Uterus (tissue), 2 donors: ENCODE results near the gene MTCL1.

Source experiments
- POLR2A ChIP-seq, 2 donors: fragments of 450-650 bp; IDR thresholded peaks; one replicate each; pipeline ENCODE4 v1.6.1; 2016; ENCODE audit warnings: antibody characterized with exemption in 2 of 2, mild to moderate bottlenecking in 1 of 2, moderate library complexity in 1 of 2
- TF ChIP-seq, protein P1 (sequence below), 4 experiments: fragments of 200-600 bp in 2 of 4; fragments of 450-650 bp in 2 of 4; sonication (generic) in 2 of 4; IDR thresholded peaks; one replicate each; pipeline ENCODE4 v1.5.1; 2016 to 2019; ENCODE audit warnings: antibody characterized with exemption in 4 of 4, mild to moderate bottlenecking in 2 of 4, moderate library complexity in 1 of 4

DNA sequence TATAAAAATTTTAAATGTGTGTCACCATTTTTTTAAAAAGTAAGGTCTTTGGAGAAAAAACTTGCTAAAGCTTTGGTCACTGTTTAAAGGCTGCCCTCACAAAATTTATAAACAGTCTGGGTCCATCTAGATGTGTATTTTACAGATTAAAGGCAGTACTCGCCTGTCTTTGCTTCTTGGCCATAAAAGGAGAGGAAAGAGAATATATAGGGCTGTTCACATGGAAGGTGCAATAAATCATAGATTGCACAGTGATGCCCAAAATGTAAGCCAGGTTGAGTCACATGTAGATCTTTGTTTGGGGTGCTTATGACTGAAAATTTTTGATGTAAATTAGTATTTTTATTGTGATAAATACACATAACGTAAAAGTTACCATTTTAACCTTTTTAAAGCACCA lies 55.6 kb downstream of the MTCL1 start:
- TF ChIP-seq, protein P1, sequence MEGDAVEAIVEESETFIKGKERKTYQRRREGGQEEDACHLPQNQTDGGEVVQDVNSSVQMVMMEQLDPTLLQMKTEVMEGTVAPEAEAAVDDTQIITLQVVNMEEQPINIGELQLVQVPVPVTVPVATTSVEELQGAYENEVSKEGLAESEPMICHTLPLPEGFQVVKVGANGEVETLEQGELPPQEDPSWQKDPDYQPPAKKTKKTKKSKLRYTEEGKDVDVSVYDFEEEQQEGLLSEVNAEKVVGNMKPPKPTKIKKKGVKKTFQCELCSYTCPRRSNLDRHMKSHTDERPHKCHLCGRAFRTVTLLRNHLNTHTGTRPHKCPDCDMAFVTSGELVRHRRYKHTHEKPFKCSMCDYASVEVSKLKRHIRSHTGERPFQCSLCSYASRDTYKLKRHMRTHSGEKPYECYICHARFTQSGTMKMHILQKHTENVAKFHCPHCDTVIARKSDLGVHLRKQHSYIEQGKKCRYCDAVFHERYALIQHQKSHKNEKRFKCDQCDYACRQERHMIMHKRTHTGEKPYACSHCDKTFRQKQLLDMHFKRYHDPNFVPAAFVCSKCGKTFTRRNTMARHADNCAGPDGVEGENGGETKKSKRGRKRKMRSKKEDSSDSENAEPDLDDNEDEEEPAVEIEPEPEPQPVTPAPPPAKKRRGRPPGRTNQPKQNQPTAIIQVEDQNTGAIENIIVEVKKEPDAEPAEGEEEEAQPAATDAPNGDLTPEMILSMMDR (IDR thresholded peaks at IDR 0.05): no peak
- TF ChIP-seq POLR2A (IDR thresholded peaks at IDR 0.05): no peak
